GM03348 (cell line): ENCODE measurements around the gene CCDC102A.
A peak's percentile ranks its signal among the peaks of the same experiment; 100 is the strongest.
"Not testable (repeated sequence)": the region's sequence is repeated elsewhere in the genome, so short reads cannot be mapped to it uniquely, and the experiment has no call there.

Experiments used
- DNase-seq: peaks from one replicate; pipeline ENCODE4 v3.0.0; 2012; ENCODE audit warnings: low spot score

CCDC102A gene

DNA sequence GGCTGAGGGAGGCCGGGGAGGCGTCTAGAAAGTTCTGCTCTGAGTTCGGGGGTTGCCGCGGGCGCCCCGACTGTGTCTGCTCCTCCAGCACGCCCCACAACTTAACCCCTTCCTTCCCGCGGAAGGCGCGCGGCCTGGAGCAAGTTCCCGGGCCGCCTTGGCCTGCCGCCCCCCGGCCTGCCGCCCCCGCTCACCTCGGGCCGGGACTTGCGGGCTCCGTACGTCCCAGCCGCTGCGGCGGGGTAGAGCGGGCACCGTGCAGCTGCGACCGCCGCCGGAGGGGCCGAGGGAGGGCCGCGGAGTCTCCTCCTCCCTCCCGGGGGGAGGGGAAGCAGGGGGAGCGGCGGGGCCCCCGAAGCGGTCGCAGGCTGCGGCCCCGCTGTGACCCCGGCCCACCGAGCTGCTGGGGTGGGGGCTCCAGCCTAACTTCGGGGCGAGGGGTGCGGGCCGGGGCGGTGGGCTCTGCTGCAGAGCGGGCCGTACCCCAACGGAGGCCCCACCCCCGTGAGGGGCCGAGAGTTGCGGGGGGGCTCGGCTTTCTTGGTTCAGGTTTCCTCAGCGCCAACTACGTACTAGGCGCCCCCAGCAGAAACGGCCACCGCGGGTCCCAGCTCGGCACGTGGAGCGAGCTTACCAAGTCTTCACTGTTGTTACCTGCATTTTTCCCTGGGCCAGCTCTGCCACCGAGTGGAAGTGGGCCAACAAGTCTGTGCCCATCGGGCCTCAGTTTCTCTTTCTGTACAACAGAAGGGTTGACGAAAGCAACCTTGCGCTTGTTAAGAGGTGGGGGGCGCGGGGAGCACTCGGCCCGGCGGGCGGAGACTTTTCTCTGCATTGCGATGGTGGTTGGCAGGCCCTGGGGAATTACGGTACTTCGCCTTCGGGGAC is at the start of gene CCDC102A:
Gene CCDC102A (minus strand): TSS at position 266 of the 888 bp plus-strand sequence. CDS start 7,394 bp downstream, outside the sequence.
- peak; percentile 84 for DNase-seq

- no peak for DNase-seq
These were observed 48.8 kb upstream of the CCDC102A start for GRCh38 chr16:57585051-57585687.

GRCh38 chr16:57579361-57579665 is 42.9 kb upstream of the CCDC102A start:
- DNase-seq = no peak

GRCh38 chr16:57578521-57579360 is 42.4 kb upstream of the CCDC102A start:
- DNase-seq = no peak

GRCh38 chr16:57577691-57578224 is 41.4 kb upstream of the CCDC102A start:
- DNase-seq = no peak

- DNase-seq = no peak
These were observed 40.8 kb upstream of the CCDC102A start for GRCh38 chr16:57577214-57577613.

DNA sequence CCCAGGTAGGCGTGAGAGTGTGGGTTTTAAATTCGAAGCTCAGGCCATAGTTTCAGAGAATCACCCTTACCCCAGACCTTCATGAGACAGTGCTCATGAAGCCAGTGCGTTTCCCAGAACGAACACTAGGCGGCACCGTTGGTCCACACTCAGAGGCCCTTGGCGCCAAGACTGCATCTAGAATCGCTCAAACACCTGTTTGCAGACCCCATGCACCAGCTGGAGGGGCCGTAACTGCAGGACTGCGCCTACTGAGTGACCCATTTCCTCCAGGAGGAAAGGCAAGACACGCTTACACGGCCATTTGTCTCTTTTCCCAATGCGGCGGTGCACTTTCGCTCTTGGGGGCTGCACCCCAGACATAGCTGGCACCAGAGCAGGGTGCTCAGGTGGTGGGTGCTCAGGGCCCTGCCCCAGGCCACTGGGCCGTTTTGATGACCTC is 40.1 kb upstream of the CCDC102A start:
- DNase-seq = peak; percentile 86

- DNase-seq = no peak
These were observed 39.3 kb upstream of the CCDC102A start for GRCh38 chr16:57575468-57576277.

DNA sequence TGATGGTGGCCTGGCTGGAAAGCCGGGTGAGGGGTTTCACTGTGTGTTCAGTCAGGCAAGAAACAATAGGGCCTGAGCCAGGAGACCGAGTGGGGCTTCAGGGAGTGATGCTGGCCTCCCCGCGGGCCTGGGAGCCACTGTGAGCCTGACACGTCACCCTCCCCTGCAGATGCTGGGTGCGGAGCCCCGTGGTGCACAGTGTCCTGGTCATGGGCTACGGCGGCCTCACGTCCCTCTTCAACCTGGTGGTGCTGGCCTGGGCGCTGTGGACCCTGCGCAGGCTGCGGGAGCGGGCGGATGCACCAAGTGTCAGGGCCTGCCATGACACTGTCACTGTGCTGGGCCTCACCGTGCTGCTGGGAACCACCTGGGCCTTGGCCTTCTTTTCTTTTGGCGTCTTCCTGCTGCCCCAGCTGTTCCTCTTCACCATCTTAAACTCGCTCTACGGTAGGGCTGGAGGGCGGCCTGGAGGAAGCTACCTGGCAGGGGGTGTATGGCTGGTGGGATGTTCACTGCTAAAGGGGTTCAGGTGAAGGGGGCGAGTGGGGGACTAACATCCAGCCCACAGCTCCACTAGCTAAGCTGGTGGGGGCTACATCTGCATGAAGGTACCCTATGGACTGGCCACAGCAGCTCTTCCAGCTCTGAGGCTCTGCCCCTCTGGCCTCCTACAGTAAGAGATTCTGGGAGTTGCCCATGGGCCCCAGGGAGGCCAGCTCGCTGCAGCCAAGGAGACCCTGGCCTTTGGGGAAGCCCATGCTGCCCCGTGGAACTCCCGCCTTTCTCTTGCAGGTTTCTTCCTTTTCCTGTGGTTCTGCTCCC is 38.5 kb upstream of the CCDC102A start:
- no peak for DNase-seq

DNA sequence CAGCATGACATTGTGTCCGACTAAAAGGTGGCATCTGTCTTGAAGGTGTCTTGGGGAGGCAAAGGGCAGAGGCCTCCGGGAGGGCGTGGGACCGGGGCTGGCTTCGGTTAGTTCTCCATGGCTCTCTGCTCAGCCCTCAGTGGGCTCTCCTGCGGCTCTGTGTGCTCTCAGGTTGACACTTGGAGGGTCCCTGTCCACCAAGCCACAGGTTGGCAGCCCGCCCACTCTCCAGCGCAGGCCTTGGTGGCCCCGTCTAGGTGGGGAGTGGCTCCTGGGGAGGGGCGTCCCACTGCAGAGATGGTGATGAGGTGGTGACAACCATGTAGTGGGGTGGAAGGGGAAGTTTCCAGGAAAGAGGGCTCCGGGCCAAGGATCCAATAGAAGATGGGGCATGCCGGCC is 37.7 kb upstream of the CCDC102A start:
- DNase-seq = no peak

GRCh38 chr16:57572978-57573728 is 36.8 kb upstream of the CCDC102A start:
- DNase-seq = no peak

DNA sequence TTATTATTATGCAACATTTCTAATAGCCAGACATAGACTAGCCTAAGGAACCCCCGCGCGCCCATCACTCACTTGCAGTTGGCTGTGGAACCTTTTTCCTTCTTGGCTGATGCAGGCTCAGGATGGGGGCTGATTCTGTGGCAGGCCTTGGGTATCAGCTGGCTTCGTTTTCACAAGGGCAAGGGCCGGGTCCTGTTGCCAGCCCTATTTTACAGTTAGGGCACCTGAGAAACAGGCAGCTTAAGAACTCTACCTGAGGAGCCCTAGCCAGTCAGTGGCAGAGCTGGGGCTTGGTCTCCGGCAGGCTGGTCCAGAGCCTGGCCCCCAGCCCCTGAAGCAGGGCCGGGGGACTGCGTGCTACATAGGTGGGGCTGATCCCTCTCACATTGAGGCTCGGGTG is 34.7 kb upstream of the CCDC102A start:
- no peak for DNase-seq

DNA sequence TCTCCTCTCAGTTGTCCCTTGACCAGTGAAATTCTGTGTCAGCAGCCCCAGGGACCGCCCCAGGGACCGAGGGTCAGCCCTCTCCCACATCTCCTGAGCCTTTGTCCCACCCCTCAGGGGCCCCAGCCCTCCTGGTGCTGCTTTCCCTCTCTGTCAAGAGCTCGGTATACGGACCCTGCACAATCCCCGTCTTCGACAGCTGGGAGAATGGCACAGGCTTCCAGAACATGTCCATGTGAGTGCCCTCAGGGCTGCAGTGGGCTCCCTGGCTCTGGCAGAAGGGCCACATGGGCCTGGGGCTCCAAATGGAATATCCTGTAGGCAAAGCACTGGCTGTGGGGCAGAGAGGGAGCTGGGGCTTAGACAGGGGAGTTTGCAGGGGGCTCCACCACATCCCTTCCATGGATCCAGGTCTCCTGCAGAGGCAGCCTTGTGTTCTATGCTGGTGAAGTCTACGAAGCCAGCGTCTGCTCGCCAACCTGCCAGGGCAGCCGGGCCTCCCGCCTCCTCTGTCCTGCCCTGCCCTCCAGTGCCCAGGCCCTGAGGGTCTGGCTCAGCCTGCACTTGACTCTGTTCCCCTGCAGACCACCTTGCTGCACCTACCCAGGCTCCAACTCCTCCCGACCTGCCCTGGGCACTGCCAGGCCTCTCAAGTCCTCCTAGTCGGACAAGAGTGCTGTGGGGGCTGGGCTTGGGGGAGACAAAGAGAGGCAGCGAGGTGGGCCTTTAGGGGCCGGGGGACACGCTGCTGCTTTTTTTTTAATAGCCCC is 34.1 kb upstream of the CCDC102A start:
- no peak for DNase-seq

GRCh38 chr16:57569306-57569946 is 33.1 kb upstream of the CCDC102A start:
- no peak for DNase-seq

DNA sequence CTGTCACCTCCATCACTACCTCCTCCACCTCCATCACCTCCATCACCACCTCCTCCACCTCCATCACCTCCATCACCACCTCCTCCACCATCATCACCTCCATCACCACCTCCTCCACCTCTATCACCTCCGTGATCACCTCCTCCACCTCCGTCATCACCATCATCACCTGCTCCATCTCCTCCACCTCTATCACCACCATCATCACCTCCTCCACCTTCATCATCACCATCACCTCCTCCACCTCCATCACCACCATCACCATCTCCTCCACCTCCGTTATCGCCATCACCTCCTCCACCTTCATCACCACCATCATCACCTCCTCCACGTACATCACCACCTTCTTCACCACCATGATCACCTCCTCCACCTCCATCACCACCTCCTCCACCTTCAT is 32.4 kb upstream of the CCDC102A start:
- not testable (repeated sequence) for DNase-seq

GRCh38 chr16:57568173-57568678 is 31.9 kb upstream of the CCDC102A start:
- no peak for DNase-seq

DNA sequence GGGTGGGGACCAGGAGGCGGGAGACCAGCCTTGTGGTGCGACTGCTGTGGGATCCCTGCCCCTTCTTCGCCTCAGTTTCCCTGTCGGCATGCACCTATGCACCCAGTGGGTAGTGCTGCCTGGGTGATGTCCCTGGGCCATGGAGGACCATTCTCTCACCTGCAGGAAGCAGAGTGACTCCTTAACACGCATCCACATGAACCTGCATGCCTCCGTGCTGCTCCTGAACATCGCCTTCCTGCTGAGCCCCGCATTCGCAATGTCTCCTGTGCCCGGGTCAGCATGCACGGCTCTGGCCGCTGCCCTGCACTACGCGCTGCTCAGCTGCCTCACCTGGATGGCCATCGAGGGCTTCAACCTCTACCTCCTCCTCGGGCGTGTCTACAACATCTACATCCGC is 31.3 kb upstream of the CCDC102A start:
- no peak for DNase-seq

DNA sequence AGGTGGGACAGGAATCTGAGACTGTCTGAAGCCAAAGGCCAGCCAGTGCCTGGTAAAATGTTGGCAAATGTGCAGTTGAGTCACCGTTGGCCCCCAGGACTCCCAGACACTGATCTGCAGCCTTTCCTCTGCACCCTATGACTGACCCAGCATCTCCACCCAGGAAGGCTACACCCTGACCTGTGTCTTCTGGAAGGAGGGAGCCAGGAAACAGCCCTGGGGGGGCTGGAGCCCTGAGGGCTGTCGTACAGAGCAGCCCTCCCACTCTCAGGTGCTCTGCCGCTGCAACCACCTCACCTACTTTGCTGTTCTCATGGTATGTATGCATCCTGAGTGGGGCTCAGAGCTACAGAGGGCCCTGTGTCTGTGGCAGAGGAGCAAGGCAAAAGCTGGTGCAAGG is 30.1 kb upstream of the CCDC102A start:
- DNase-seq = no peak
